Trophoblast cell (in vitro differentiated cells and primary cell): ENCODE measurements around the gene FBXO15.

Experiments
- DNase-seq, 2 donors: peaks; one replicate each; pipeline ENCODE4 v3.0.0-alpha.2; 2016
- H2AFZ ChIP-seq: 2 replicates; pipeline ENCODE4 v1.6.1; 2013; ENCODE audit warnings: low read length, moderate library complexity, mild to moderate bottlenecking; ENCODE audit not compliant: insufficient read depth, poor library complexity
- H2AK5ac ChIP-seq: 2 replicates; pipeline ENCODE4 v1.6.1; 2013; ENCODE audit warnings: mild to moderate bottlenecking, low read length
- H2BK120ac ChIP-seq: 2 replicates; pipeline ENCODE4 v1.6.1; 2013; ENCODE audit warnings: low read length, mild to moderate bottlenecking, moderate library complexity; ENCODE audit not compliant: insufficient read depth, poor library complexity
- H2BK12ac ChIP-seq: 2 replicates; pipeline ENCODE4 v1.6.1; 2013; ENCODE audit warnings: mild to moderate bottlenecking, low read length, moderate library complexity
- H2BK5ac ChIP-seq: 2 replicates; pipeline ENCODE4 v1.6.1; 2013; ENCODE audit warnings: low read length, low read depth, moderate library complexity, mild to moderate bottlenecking; ENCODE audit not compliant: poor library complexity
- H3K14ac ChIP-seq: 2 replicates; pipeline ENCODE4 v1.6.1; 2013; ENCODE audit warnings: mild to moderate bottlenecking, low read length
- H3K18ac ChIP-seq: 2 replicates; pipeline ENCODE4 v1.6.1; 2013; ENCODE audit warnings: mild to moderate bottlenecking, low read length
- H3K23ac ChIP-seq: 2 replicates; pipeline ENCODE4 v1.6.1; 2013; ENCODE audit warnings: low read length
- H3K27ac ChIP-seq: 2 replicates; pipeline ENCODE4 v1.5.1; 2013; ENCODE audit warnings: low read depth, mild to moderate bottlenecking, inconsistent platforms, low read length, moderate library complexity
- H3K27me3 ChIP-seq: 2 replicates; pipeline ENCODE4 v1.6.1; 2013; ENCODE audit warnings: inconsistent platforms, mild to moderate bottlenecking, low read length, moderate library complexity; ENCODE audit not compliant: insufficient read depth
- H3K36me3 ChIP-seq, 2 experiments: 1 replicate in 1 of 2; 2 replicates in 1 of 2; pipeline ENCODE4 v1.6.1; 2013; ENCODE audit warnings: low read length in 2 of 2, mild to moderate bottlenecking in 2 of 2, moderate library complexity in 1 of 2; ENCODE audit not compliant: insufficient read depth in 2 of 2, control insufficient read depth in 1 of 2
- H3K4ac ChIP-seq: 2 replicates; pipeline ENCODE4 v1.6.1; 2013; ENCODE audit warnings: low read depth, mild to moderate bottlenecking, low read length, moderate library complexity
- H3K4me1 ChIP-seq, 2 experiments: 1 replicate in 1 of 2; 2 replicates in 1 of 2; pipeline ENCODE4 v1.6.1; 2013; ENCODE audit warnings: low read length in 2 of 2, mild to moderate bottlenecking in 2 of 2, moderate library complexity in 1 of 2; ENCODE audit not compliant: insufficient read depth in 2 of 2, control insufficient read depth in 1 of 2
- H3K4me2 ChIP-seq: 2 replicates; pipeline ENCODE4 v1.6.1; 2013; ENCODE audit warnings: inconsistent platforms, mild to moderate bottlenecking, low read length, moderate library complexity
- H3K4me3 ChIP-seq: 2 replicates; pipeline ENCODE4 v1.5.1; 2013; ENCODE audit warnings: mild to moderate bottlenecking, low read depth, low read length, inconsistent platforms
- H3K79me1 ChIP-seq: one replicate; pipeline ENCODE4 v1.6.1; 2013; ENCODE audit warnings: low read length
- H3K79me2 ChIP-seq: 2 replicates; pipeline ENCODE4 v1.6.1; 2013; ENCODE audit warnings: low read length, mild to moderate bottlenecking; ENCODE audit not compliant: control insufficient read depth, insufficient read depth, poor library complexity
- H3K9ac ChIP-seq: 2 replicates; pipeline ENCODE4 v1.6.1; 2013; ENCODE audit warnings: mild to moderate bottlenecking, low read length
- H3K9me3 ChIP-seq: 2 replicates; pipeline ENCODE4 v1.6.1; 2013; ENCODE audit warnings: low read depth, mild to moderate bottlenecking, control low read depth, inconsistent platforms, low read length; ENCODE audit not compliant: insufficient read depth
- H4K12ac ChIP-seq: 2 replicates; pipeline ENCODE4 v1.6.1; 2013; ENCODE audit warnings: low read depth, mild to moderate bottlenecking, low read length, moderate library complexity
- H4K8ac ChIP-seq: 2 replicates; pipeline ENCODE4 v1.6.1; 2013; ENCODE audit warnings: low read depth, mild to moderate bottlenecking, low read length, moderate library complexity
- H4K91ac ChIP-seq: one replicate; pipeline ENCODE4 v1.6.1; 2013; ENCODE audit warnings: low read depth, mild to moderate bottlenecking, low read length, moderate library complexity
- WGBS: extraction: QIAGEN DNeasy Blood & Tissue Kit; methylation state at CpG from one replicate; pipeline ENCODE4 v1.1.7; 2013; ENCODE audit warnings: missing lambda C conversion rate; ENCODE audit not compliant: insufficient read length, insufficient coverage; ENCODE audit errors: extremely low coverage; 5-methylcytosine and 5-hydroxymethylcytosine counted together

FBXO15 gene

DNA sequence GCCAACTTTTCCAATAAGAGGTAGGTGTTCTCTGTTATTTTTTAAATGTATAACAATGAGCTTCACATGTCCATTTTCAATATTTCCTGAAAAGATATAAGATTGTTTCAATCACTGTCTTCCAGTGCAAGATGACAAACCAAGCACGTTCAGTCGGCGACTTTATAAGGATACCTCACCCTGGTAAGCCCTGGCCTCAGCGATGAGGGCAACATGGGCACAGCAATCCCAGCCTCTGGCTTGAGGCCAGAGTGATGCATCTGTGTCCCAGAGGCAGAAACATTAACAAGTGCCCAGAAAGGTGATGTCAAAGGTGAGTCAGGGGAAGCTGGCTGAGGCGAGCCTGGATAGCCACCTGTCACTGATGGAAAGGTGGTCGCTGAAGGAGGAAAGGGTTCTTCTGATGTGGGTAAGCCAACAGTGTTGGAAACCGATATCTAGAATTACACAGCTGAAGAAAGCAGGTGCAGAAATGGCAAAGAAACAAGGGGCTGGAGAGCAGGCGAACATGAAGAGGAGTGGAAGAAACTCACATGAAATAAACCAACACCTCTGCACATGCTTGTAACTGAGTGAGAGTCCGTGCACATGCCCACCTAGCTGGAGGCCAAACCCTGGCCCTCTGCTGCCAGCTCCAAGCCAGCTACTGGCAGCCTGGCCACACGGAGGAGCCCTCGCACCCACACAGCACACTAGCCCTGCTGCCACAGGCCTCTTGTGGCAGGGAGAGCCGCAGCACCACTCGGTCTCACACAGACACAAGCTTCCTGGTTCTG, 65.5 kb downstream of the FBXO15 start:
- Histone ChIP-seq H3K27ac (no peak overlapping the region), H3K79me1 (no peaks in the 10 kb centered on the region), H4K12ac (no peak overlapping the region), H3K4me1 (no peaks in the 10 kb centered on the region), H3K9ac (no peak overlapping the region), H3K27me3 (no peaks in the 10 kb centered on the region), H4K8ac (no peak overlapping the region), H2BK5ac (no peak overlapping the region), H2BK120ac (no peak overlapping the region), H3K18ac (no peak overlapping the region), H3K4me2 (no peak overlapping the region), H2BK12ac (no peak overlapping the region), H4K91ac (no peak overlapping the region), H3K36me3 (no peaks in the 10 kb centered on the region), H3K23ac (no peak overlapping the region), H3K14ac (no peak overlapping the region), H3K4ac (no peak overlapping the region), H2AK5ac (no peak overlapping the region), H2AFZ (no peak overlapping the region), H3K9me3 (no peaks in the 10 kb centered on the region), H3K4me3 (no peak overlapping the region), H3K79me2 (no peaks in the 10 kb centered on the region)
- no CpG with 5 or more reads among the region's 13 CpGs for WGBS
- DNase-seq: peak in 1 of 2 donors; percentile 10

DNA sequence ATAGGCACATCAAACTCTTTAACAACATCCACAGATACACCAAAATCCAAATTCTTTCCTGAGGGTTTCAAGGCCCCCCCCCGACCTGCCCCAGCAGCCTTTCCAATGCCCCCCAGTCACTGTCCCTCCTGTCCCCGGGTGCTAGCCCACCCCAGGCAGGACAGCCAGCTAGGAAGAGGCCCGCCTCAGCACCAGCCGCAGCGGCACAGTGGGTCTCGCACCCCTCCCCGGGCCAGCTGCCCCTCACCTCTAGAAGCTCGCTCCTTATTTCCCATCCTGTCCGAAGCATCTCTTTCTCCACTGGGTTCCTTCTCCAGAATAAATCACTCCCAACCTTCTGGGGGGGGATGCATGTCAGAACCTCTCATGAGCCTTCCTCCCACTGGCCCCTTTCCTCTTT, 69.4 kb downstream of the FBXO15 start:
- WGBS: no CpG with 5 or more reads among the region's 9 CpGs

DNA sequence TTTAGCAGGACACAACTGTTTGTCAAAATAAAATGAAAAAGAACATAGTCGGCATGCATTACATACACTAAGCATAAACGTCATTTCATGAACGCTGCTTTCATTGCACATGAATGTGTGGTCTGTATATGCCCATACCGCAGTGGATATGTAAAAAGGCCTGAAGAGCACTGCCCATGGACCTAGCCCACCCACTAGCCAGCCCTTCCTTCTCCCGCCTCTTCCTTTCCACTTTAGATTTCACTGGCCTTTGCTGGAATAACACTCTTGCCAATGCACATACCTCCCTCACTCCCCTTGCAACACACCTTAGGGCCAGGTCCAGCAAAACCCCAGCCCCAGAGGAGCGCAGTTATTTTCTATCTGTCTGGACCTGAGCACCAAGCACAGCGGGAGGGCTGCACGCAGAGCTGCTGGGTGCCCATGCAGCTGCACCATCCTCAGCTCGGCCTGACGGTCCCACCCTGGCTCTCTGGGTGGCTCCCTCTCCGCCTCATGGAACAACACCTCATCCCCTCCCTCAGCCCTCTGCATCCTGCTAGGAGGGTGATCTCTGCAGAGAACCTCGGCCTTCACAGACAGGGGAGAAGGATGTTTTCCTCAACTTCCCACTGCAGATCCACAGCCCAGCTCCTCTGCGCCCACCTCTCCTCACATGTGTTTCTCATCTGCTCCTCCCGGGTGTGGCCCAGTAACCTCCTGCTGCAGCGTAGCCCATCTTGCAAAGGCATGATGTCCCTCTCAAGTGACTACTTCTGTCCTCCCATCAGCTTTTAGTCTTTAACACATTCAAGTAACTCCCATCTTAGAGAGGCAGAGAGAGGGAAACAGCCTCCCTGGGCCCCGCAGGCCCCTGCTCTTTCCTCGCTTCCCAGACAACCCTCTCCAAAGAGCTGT, 72.7 kb downstream of the FBXO15 start:
- Histone ChIP-seq H2BK5ac (no peak overlapping the region), H3K9ac (no peak overlapping the region), H3K23ac (no peak overlapping the region), H3K36me3 (no peaks in the 10 kb centered on the region), H2BK120ac (no peak overlapping the region), H4K91ac (no peak overlapping the region), H3K18ac (no peak overlapping the region), H2BK12ac (no peak overlapping the region), H4K8ac (no peak overlapping the region), H3K27ac (no peak overlapping the region), H3K4me3 (no peak overlapping the region), H2AFZ (no peak overlapping the region), H3K27me3 (no peaks in the 10 kb centered on the region), H3K9me3 (no peaks in the 10 kb centered on the region), H2AK5ac (no peak overlapping the region), H3K4me1 (no peaks in the 10 kb centered on the region), H4K12ac (no peak overlapping the region), H3K4me2 (no peak overlapping the region), H3K4ac (no peak overlapping the region), H3K79me1 (no peaks in the 10 kb centered on the region), H3K14ac (no peak overlapping the region), H3K79me2 (no peaks in the 10 kb centered on the region)
- no CpG with 5 or more reads among the region's 17 CpGs for WGBS
- DNase-seq: no peak

More for the DNA sequence above, 69.4 kb downstream of the FBXO15 start:
- Histone ChIP-seq H2BK12ac (no peak overlapping the region), H3K36me3 (no peaks in the 10 kb centered on the region), H2AFZ (no peak overlapping the region), H2BK5ac (no peak overlapping the region), H3K79me2 (no peaks in the 10 kb centered on the region), H3K23ac (no peak overlapping the region), H3K4ac (no peak overlapping the region), H4K12ac (no peak overlapping the region), H3K9me3 (no peaks in the 10 kb centered on the region), H2AK5ac (no peak overlapping the region), H2BK120ac (no peak overlapping the region), H3K4me1 (no peaks in the 10 kb centered on the region), H3K9ac (no peak overlapping the region), H3K4me3 (no peak overlapping the region), H3K79me1 (no peaks in the 10 kb centered on the region), H3K18ac (no peak overlapping the region), H3K14ac (no peak overlapping the region), H3K27ac (no peak overlapping the region), H4K8ac (no peak overlapping the region), H4K91ac (no peak overlapping the region), H3K27me3 (no peaks in the 10 kb centered on the region), H3K4me2 (no peak overlapping the region)
- DNase-seq: no peak

DNA sequence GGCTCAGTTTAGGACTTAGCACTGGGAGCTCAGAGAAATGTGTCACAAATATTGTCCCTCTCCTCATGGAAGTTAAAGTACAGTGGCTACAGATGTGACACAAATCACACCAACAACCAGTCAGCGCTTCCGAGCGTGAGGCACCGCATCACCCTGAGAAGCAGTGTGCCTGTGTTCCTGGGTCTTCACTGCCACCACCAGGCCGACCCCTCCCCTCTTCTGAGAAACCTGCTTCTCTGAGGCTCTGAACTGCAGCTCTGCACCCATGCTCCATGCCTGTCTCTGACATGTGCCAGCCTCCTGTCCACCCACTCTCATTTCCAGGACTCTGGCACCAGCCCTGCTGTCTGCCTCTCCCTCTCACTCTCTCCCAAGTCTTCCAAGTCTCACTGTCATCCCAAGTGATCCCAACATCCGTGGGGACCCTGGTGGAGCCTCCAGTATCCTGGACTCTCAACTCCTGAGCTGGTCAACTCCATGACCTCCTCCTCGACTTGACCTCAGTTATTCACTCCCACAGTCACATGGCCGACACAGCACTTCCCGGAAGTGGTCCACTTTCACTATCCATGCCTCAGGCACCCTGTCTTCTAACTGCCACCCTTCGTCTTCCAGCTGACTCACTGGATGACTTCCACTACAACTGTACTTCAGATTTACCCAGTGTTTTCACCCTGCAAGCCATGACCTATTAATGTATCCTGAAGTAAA, 73.5 kb downstream of the FBXO15 start:
- no CpG with 5 or more reads among the region's 10 CpGs for WGBS
- no peaks in the 10 kb centered on the region for H3K79me1 ChIP-seq
- no peaks in the 10 kb centered on the region for H3K4me1 ChIP-seq
- H3K23ac ChIP-seq: no peak overlapping the region
- H3K14ac ChIP-seq: no peak overlapping the region
- H3K9me3 ChIP-seq: no peaks in the 10 kb centered on the region
- H3K36me3 ChIP-seq: no peaks in the 10 kb centered on the region
- no peaks in the 10 kb centered on the region for H3K27me3 ChIP-seq
- H3K4me3 ChIP-seq: no peak overlapping the region
- no peak overlapping the region for H4K91ac ChIP-seq
- no peak overlapping the region for H4K12ac ChIP-seq
- no peak overlapping the region for H2BK120ac ChIP-seq
- no peak overlapping the region for H3K27ac ChIP-seq
- H3K18ac ChIP-seq: no peak overlapping the region
- no peak overlapping the region for H2BK5ac ChIP-seq
- H3K79me2 ChIP-seq: no peaks in the 10 kb centered on the region
- H2AK5ac ChIP-seq: no peak overlapping the region
- H4K8ac ChIP-seq: no peak overlapping the region
- H2AFZ ChIP-seq: no peak overlapping the region
- H3K4me2 ChIP-seq: no peak overlapping the region
- H3K9ac ChIP-seq: no peak overlapping the region
- H2BK12ac ChIP-seq: no peak overlapping the region
- no peak overlapping the region for H3K4ac ChIP-seq
- DNase-seq: no peak
